MCF 10A (cell line): Measurements from ENCODE around the gene SGCD. TPM values are rescaled to one million over a fixed set of nuclear protein-coding genes. Genes with fewer than 3 reads are reported as not detected.

Experiments
- BruUV-seq: library from RNA; stranded (reverse); fragments of 400-500 nt; replicated peaks from 2 replicates; lab custom pipeline; 2021; lab: Mats Ljungman, UMichigan
- CTCF ChIA-PET: fragments of 300-600 bp; sonication (Branson Sonifier 250); formaldehyde crosslinking; extraction: SDS; loops from one replicate; lab custom pipeline; 2021; ENCODE audit warnings: antibody characterized with exemption, inconsistent platforms; lab: Yijun Ruan, JAX
- POLR2A ChIA-PET: fragments of 300-600, 350-650 bp; sonication (Branson Sonifier 250); formaldehyde crosslinking; extraction: SDS; loops from one replicate; lab custom pipeline; 2020; ENCODE audit warnings: antibody characterized with exemption, inconsistent platforms; lab: Yijun Ruan, JAX
- DNase-seq: peaks from one replicate; pipeline ENCODE4 v3.0.0-alpha.2; 2018; ENCODE audit not compliant: unreplicated experiment
- H3K27ac Mint-ChIP-seq: one replicate; pipeline ENCODE4 v1.8.0; 2022; ENCODE audit warnings: mild to moderate bottlenecking, low read depth, mixed read lengths; ENCODE audit not compliant: unreplicated experiment
- H3K27me3 Mint-ChIP-seq: one replicate; pipeline ENCODE4 v1.8.0; 2022; ENCODE audit warnings: mixed read lengths; ENCODE audit not compliant: insufficient read depth, unreplicated experiment
- H3K36me3 Mint-ChIP-seq: one replicate; pipeline ENCODE4 v1.8.0; 2022; ENCODE audit warnings: mild to moderate bottlenecking, moderate library complexity, mixed read lengths; ENCODE audit not compliant: insufficient read depth, unreplicated experiment
- H3K4me1 Mint-ChIP-seq: one replicate; pipeline ENCODE4 v1.8.0; 2022; ENCODE audit warnings: mixed read lengths; ENCODE audit not compliant: insufficient read depth, unreplicated experiment
- H3K4me3 Mint-ChIP-seq: one replicate; pipeline ENCODE4 v1.8.0; 2022; ENCODE audit warnings: mild to moderate bottlenecking, moderate library complexity, mixed read lengths; ENCODE audit not compliant: unreplicated experiment
- H3K9me3 Mint-ChIP-seq: one replicate; pipeline ENCODE4 v1.8.0; 2022; ENCODE audit warnings: mixed read lengths; ENCODE audit not compliant: unreplicated experiment
- intact Hi-C: fragments of 100-400 bp; cut with micrococcal nuclease; formaldehyde crosslinking; loops from 2 replicates; pipeline ENCODE4 v1.14.1; 2022
- total RNA-seq: library from RNA; stranded (reverse); gene quantifications from 2 replicates; pipeline ENCODE4 v1.2.3, GENCODE V29; 2022
- TF ChIP-seq, protein P1 (sequence below): fragments of 200-600 bp; IDR thresholded peaks from one replicate; pipeline ENCODE4 v1.8.0; 2022; ENCODE audit warnings: antibody characterized with exemption, mild to moderate bottlenecking; ENCODE audit not compliant: unreplicated experiment

The SGCD gene
- total RNA-seq, 1 experiment from 2014 or later = 0.14 TPM

DNA sequence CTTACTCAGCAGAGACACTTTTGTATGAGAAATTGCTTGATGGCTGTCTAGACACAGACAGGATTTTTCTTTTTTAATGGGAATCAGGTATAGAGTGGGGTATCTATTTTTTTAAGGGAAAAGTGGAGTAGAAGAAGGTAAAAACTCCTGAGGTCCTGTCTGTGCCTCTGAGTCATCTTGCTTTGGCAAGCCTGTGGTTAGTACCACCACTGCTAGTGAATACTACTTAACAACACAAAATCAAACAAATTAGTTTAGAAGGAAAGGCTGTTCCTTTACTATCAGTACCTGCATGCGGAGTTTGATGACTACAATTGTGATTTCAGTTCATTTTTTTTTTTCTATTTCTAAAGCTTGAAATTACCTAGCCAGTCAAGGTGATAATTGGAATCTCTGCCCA, 372.2 kb downstream of the SGCD start:
- Mint-ChIP-seq H3K4me1 (no peaks in the 10 kb centered on the region), H3K4me3 (no peak overlapping the region), H3K27ac (no peak overlapping the region), H3K9me3 (no peaks in the 10 kb centered on the region), H3K27me3 (no peaks in the 10 kb centered on the region), H3K36me3 (no peaks in the 10 kb centered on the region)
- ChIA-PET CTCF (interaction anchor here (0.7 kb wide), 1 partner anchor 1494 kb away, joined by 4 read pairs; no protein-coding TSS in a partner anchor), POLR2A (no interaction called here)
- intact Hi-C loops = no loop called here
- DNase-seq = no peak
- BruUV-seq = no TSS peak
- TF ChIP-seq, protein P1, sequence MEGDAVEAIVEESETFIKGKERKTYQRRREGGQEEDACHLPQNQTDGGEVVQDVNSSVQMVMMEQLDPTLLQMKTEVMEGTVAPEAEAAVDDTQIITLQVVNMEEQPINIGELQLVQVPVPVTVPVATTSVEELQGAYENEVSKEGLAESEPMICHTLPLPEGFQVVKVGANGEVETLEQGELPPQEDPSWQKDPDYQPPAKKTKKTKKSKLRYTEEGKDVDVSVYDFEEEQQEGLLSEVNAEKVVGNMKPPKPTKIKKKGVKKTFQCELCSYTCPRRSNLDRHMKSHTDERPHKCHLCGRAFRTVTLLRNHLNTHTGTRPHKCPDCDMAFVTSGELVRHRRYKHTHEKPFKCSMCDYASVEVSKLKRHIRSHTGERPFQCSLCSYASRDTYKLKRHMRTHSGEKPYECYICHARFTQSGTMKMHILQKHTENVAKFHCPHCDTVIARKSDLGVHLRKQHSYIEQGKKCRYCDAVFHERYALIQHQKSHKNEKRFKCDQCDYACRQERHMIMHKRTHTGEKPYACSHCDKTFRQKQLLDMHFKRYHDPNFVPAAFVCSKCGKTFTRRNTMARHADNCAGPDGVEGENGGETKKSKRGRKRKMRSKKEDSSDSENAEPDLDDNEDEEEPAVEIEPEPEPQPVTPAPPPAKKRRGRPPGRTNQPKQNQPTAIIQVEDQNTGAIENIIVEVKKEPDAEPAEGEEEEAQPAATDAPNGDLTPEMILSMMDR = no peak

GRCh38 chr5:156704139-156704538, 377.2 kb downstream of the SGCD start:
- Mint-ChIP-seq H3K27ac (no peak overlapping the region), H3K9me3 (no peaks in the 10 kb centered on the region), H3K4me3 (no peak overlapping the region), H3K36me3 (no peaks in the 10 kb centered on the region), H3K27me3 (no peaks in the 10 kb centered on the region), H3K4me1 (no peaks in the 10 kb centered on the region)
- TF ChIP-seq, protein P1 = no peak
- no peak for DNase-seq
- ChIA-PET POLR2A (no interaction called here), CTCF (interaction anchor here (0.5 to 2.3 kb wide), 3 partner anchors 22 to 760 kb away, joined by 3 to 6 read pairs (median 5); no protein-coding TSS in a partner anchor)
- BruUV-seq = no TSS peak
- intact Hi-C loops = no loop called here

DNA sequence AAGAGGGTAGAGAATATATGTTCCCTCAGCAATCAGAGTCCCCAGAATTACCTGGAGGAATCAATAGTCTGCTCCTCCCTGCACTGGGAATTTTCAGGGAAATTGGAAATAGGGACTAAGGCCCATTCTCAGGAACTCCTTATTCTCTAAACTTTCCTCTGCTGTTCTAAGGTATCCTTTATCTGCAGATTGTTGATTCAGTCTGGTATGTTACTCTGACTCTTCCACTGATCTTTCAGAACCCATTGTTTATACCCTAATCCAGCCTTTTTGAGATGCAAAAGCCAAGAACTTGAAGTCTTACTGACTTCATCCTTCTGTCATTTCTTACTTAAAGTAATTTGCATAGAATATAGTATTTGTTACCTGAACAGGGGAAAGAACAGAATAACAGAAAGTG, 379.7 kb downstream of the SGCD start:
- no TSS peak for BruUV-seq
- H3K4me1 Mint-ChIP-seq = no peaks in the 10 kb centered on the region
- POLR2A ChIA-PET = no interaction called here
- H3K9me3 Mint-ChIP-seq = no peaks in the 10 kb centered on the region
- H3K4me3 Mint-ChIP-seq = no peak overlapping the region
- intact Hi-C loops = no loop called here
- TF ChIP-seq, protein P1 = no peak
- H3K36me3 Mint-ChIP-seq = no peaks in the 10 kb centered on the region
- H3K27ac Mint-ChIP-seq = no peak overlapping the region
- CTCF ChIA-PET = no interaction called here
- no peaks in the 10 kb centered on the region for H3K27me3 Mint-ChIP-seq
- no peak for DNase-seq

GRCh38 chr5:156707750-156708149, 380.8 kb downstream of the SGCD start:
- ChIA-PET CTCF (no interaction called here), POLR2A (no interaction called here)
- no TSS peak for BruUV-seq
- Mint-ChIP-seq H3K36me3 (no peaks in the 10 kb centered on the region), H3K9me3 (no peaks in the 10 kb centered on the region), H3K27me3 (no peaks in the 10 kb centered on the region), H3K4me3 (no peak overlapping the region), H3K4me1 (no peaks in the 10 kb centered on the region), H3K27ac (no peak overlapping the region)
- TF ChIP-seq, protein P1 = no peak
- intact Hi-C loops = no loop called here
- no peak for DNase-seq
